Neural cell (in vitro differentiated cells): ENCODE results near the gene TRIP6. TPM values are rescaled to one million over a fixed set of nuclear protein-coding genes. Genes with fewer than 3 reads are reported as not detected.

Experiments used
- H2AFZ ChIP-seq: fragments of 200-600, 300-800 bp; sonication (generic), shearing (Covaris generic); 2 replicates; pipeline ENCODE4 v1.6.0; 2014; ENCODE audit warnings: low read depth, mild to moderate bottlenecking, antibody characterized with exemption, low read length, moderate library complexity
- H3F3A ChIP-seq: fragments of 200-600 bp; shearing (Covaris generic); 2 replicates; pipeline ENCODE4 v1.6.1; 2016; ENCODE audit warnings: mild to moderate bottlenecking, moderate library complexity, mixed read lengths, antibody characterized with exemption, low read length; ENCODE audit not compliant: insufficient read depth, poor library complexity, severe bottlenecking
- H3K27ac ChIP-seq: fragments of 200-600, 300-800 bp; sonication (generic), shearing (Covaris generic); 2 replicates; pipeline ENCODE4 v1.5.1; 2014; ENCODE audit warnings: mild to moderate bottlenecking, low read length, moderate library complexity
- H3K27me3 ChIP-seq: fragments of 300-800, 200-600 bp; sonication (generic), shearing (Covaris generic); 2 replicates; pipeline ENCODE4 v1.6.0; 2014; ENCODE audit warnings: mild to moderate bottlenecking, low read depth, low read length, moderate library complexity; ENCODE audit not compliant: insufficient read depth
- H3K36me3 ChIP-seq: fragments of 300-800, 200-600 bp; sonication (generic), shearing (Covaris generic); 2 replicates; pipeline ENCODE4 v1.5.1; 2014; ENCODE audit warnings: mild to moderate bottlenecking, antibody characterized with exemption, low read length, moderate library complexity; ENCODE audit not compliant: insufficient read depth
- H3K4me2 ChIP-seq: fragments of 300-800, 200-600 bp; sonication (generic), shearing (Covaris generic); 2 replicates; pipeline ENCODE4 v1.6.0; 2014; ENCODE audit warnings: mild to moderate bottlenecking, low read length
- H3K4me3 ChIP-seq: fragments of 300-800, 200-600 bp; sonication (generic), shearing (Covaris generic); 2 replicates; pipeline ENCODE4 v1.5.1; 2014; ENCODE audit warnings: mild to moderate bottlenecking, low read length, moderate library complexity
- H3K79me2 ChIP-seq: fragments of 200-600 bp; shearing (Covaris generic); replicated peaks from 2 replicates; pipeline ENCODE4 v1.6.0; 2014; ENCODE audit warnings: mild to moderate bottlenecking, low read length, moderate library complexity; ENCODE audit not compliant: insufficient read depth
- H3K9ac ChIP-seq: fragments of 300-800, 200-600 bp; sonication (generic), shearing (Covaris generic); 2 replicates; pipeline ENCODE4 v1.6.1; 2016; ENCODE audit warnings: mild to moderate bottlenecking, low read length, mixed read lengths
- H3K9me2 ChIP-seq: fragments of 200-600 bp; shearing (Covaris generic); 2 replicates; pipeline ENCODE4 v1.6.1; 2016; ENCODE audit warnings: mild to moderate bottlenecking, low read length, mixed read lengths; ENCODE audit not compliant: insufficient read depth
- H3K9me3 ChIP-seq: fragments of 200-600, 300-800 bp; sonication (generic), shearing (Covaris generic); 2 replicates; pipeline ENCODE4 v1.6.1; 2016; ENCODE audit warnings: mild to moderate bottlenecking, mixed run types, low read length, moderate library complexity, mixed read lengths
- H4K20me1 ChIP-seq: fragments of 200-600 bp; shearing (Covaris generic); 2 replicates; pipeline ENCODE4 v1.6.1; 2016; ENCODE audit warnings: mild to moderate bottlenecking, mixed run types; ENCODE audit not compliant: insufficient read depth
- EP300 ChIP-seq: fragments of 450-650 bp; conservative IDR thresholded peaks from 2 replicates; pipeline ENCODE4 v1.6.1; 2014; ENCODE audit warnings: antibody characterized with exemption, mild to moderate bottlenecking, moderate library complexity; ENCODE audit not compliant: poor library complexity, severe bottlenecking
- EZH2 ChIP-seq: fragments of 200-600, 300-800 bp; shearing (Covaris generic), sonication (generic); IDR thresholded peaks from 2 replicates; pipeline ENCODE4 v1.6.1; 2014; ENCODE audit warnings: antibody characterized with exemption, low read length, borderline replicate concordance, mild to moderate bottlenecking; ENCODE audit not compliant: insufficient read depth, poor library complexity, severe bottlenecking
- MXI1 ChIP-seq: fragments of 450-650 bp; conservative IDR thresholded peaks from 2 replicates; pipeline ENCODE4 v1.6.1; 2014; ENCODE audit warnings: antibody characterized with exemption, mild to moderate bottlenecking; ENCODE audit not compliant: poor library complexity, severe bottlenecking
- POLR2AphosphoS5 ChIP-seq: IDR thresholded peaks from 2 replicates; pipeline ENCODE4 v1.6.1; 2012
- RAD21 ChIP-seq: fragments of 450-650 bp; conservative IDR thresholded peaks from 2 replicates; pipeline ENCODE4 v1.6.1; 2014; ENCODE audit warnings: antibody characterized with exemption, mild to moderate bottlenecking, moderate library complexity
- SMC3 ChIP-seq: fragments of 450-650 bp; conservative IDR thresholded peaks from 2 replicates; pipeline ENCODE4 v1.6.1; 2014; ENCODE audit warnings: antibody characterized with exemption, mild to moderate bottlenecking, moderate library complexity; ENCODE audit not compliant: poor library complexity
- TAF1 ChIP-seq: IDR thresholded peaks from 2 replicates; pipeline ENCODE4 v1.6.1; 2012; ENCODE audit warnings: low read depth
- polyA plus RNA-seq: library from polyadenylated mRNA; depleted of rRNA; stranded (reverse); fragments of >200 nt; gene quantifications from 2 replicates; pipeline ENCODE4 v1.2.3, GENCODE V29; 2014
- TF ChIP-seq, protein P1 (sequence below): IDR thresholded peaks from 2 replicates; pipeline ENCODE4 v1.6.1; 2012; ENCODE audit warnings: borderline replicate concordance
- TF ChIP-seq, protein P2 (sequence below): fragments of 450-650 bp; IDR thresholded peaks from 2 replicates; pipeline ENCODE4 v1.5.1; 2014; ENCODE audit warnings: antibody characterized with exemption, mild to moderate bottlenecking, moderate library complexity; ENCODE audit not compliant: poor library complexity, severe bottlenecking

Gene TRIP6
- polyA plus RNA-seq, 1 donor from 2014 or later, result 2.1 TPM

DNA sequence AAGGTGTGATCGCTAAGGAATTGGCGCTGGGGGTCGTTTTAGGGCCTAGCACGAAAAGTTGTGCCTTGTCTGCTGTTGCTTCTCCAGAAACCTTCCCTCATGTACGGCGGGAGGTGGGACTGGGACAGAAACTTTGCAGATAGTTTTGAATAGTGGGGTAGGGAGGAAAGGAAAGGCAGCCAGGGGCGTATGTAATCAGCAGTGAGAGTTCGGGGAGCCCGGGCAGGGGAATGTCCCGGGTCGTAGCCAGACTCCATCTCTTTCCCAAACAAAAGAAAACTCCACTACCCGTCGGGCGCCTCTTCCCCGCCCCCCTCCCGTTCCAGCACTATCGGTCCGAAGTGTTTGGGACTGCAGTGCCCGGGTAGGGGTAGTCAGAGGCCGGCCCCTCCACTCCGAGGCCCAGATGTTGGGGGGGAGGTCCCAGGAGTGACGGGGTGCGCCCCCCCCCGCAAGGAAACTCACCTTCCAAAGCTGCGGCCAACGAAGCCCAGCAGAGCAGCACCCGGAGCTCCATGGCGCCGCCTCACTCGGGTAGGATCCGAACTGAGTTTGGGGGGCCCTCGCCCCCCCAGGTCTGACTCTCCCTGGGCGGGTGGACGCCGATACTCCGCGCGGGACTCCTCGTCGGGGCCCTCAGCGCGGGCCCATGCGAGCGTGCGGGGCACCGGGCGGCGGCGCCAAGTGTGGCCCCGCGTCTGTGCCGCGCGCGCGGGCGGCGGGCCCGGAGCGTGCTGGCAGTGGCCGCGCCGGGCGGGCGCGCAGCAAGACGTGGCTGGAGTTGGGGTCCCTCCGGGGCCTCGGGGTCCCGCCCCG, 40.5 kb upstream of the TRIP6 start:
- no peaks in the 10 kb centered on the region for H3K79me2 ChIP-seq
- no peaks in the 10 kb centered on the region for H4K20me1 ChIP-seq
- H3K27ac ChIP-seq, result no peak overlapping the region
- H3K9me3 ChIP-seq, result no peaks in the 10 kb centered on the region
- no peak overlapping the region for H3K9ac ChIP-seq
- peaks cover 27% of the 10 kb centered on the region for H3K27me3 ChIP-seq
- H2AFZ ChIP-seq, result no peak overlapping the region
- H3K4me2 ChIP-seq, result no peak overlapping the region
- H3F3A ChIP-seq, result no peaks in the 10 kb centered on the region
- no peak for TF ChIP-seq POLR2AphosphoS5
- H3K36me3 ChIP-seq, result no peaks in the 10 kb centered on the region
- no peaks in the 10 kb centered on the region for H3K9me2 ChIP-seq
- peak overlapping the region; percentile 39 for H3K4me3 ChIP-seq

DNA sequence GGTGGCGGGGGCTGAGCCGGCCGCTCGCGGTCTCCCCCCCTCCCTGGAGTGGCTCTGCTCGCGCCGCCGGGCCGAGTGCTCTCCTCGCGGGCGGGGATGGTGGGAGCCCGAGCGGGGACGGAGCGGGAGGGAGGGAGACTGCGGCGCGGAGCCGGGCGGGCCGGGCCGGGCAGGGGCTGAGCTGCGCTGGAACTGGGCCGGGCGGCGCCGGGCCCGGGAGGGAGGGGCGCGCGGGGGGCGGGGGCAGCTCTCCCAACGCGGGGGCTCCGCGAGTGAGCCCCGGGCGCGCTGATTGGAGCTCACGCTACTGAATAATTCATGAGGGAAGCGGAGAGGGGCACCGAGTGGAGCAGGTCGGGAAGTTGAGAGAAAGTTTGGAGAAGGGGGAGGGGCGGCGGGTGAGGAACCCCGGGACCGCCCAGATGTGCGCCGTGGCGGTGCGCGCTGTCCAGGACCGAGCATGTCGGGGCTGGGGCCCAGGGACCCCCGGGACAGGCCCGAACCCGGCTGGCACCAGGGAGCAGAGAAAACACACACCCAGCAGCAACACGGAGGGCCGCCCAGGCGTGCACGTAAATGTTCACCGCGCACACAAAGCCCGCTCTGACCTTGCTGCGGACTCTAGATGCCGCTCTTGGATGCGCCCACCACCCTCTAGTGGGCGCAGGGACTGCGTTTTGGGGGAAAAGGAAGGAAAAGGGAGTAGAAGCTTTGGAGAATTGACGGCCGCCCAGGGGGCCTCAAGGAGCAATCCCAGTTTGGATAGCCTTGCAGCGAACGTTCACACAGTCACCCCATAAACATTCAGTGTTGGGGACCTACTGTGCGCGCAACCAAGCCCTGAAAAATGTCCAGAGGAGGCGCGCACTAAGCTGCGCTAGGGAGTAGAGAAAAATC, 39.6 kb upstream of the TRIP6 start, which contains the start of gene EPHB4:
TSS of gene EPHB4 (minus strand) at position 194 of the 897 bp plus-strand sequence. CDS start 493 bp downstream, outside the sequence.
- Histone ChIP-seq H3K27ac (no peak within 1 kb of the TSS), H3K27me3 (peaks cover 27% of the 10 kb centered on the region), H3K79me2 (no peaks in the 10 kb centered on the region), H3K36me3 (no peaks in the 10 kb centered on the region), H3K9me3 (no peaks in the 10 kb centered on the region), H3K4me3 (peak within 1 kb of the TSS; percentile 67), H3K4me2 (no peak within 1 kb of the TSS), H4K20me1 (no peaks in the 10 kb centered on the region), H3K9me2 (no peaks in the 10 kb centered on the region), H3F3A (no peaks in the 10 kb centered on the region), H2AFZ (no peak within 1 kb of the TSS), H3K9ac (peak within 1 kb of the TSS; percentile 16)
- TF ChIP-seq RAD21 (peak; percentile 19), SMC3 (peak; percentile 21), MXI1 (no peak), TAF1 (no peak), EP300 (no peak), EZH2 (peak; percentile 42), POLR2AphosphoS5 (no peak)
- TF ChIP-seq, protein P1, sequence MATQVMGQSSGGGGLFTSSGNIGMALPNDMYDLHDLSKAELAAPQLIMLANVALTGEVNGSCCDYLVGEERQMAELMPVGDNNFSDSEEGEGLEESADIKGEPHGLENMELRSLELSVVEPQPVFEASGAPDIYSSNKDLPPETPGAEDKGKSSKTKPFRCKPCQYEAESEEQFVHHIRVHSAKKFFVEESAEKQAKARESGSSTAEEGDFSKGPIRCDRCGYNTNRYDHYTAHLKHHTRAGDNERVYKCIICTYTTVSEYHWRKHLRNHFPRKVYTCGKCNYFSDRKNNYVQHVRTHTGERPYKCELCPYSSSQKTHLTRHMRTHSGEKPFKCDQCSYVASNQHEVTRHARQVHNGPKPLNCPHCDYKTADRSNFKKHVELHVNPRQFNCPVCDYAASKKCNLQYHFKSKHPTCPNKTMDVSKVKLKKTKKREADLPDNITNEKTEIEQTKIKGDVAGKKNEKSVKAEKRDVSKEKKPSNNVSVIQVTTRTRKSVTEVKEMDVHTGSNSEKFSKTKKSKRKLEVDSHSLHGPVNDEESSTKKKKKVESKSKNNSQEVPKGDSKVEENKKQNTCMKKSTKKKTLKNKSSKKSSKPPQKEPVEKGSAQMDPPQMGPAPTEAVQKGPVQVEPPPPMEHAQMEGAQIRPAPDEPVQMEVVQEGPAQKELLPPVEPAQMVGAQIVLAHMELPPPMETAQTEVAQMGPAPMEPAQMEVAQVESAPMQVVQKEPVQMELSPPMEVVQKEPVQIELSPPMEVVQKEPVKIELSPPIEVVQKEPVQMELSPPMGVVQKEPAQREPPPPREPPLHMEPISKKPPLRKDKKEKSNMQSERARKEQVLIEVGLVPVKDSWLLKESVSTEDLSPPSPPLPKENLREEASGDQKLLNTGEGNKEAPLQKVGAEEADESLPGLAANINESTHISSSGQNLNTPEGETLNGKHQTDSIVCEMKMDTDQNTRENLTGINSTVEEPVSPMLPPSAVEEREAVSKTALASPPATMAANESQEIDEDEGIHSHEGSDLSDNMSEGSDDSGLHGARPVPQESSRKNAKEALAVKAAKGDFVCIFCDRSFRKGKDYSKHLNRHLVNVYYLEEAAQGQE, result no peak
- TF ChIP-seq, protein P2, sequence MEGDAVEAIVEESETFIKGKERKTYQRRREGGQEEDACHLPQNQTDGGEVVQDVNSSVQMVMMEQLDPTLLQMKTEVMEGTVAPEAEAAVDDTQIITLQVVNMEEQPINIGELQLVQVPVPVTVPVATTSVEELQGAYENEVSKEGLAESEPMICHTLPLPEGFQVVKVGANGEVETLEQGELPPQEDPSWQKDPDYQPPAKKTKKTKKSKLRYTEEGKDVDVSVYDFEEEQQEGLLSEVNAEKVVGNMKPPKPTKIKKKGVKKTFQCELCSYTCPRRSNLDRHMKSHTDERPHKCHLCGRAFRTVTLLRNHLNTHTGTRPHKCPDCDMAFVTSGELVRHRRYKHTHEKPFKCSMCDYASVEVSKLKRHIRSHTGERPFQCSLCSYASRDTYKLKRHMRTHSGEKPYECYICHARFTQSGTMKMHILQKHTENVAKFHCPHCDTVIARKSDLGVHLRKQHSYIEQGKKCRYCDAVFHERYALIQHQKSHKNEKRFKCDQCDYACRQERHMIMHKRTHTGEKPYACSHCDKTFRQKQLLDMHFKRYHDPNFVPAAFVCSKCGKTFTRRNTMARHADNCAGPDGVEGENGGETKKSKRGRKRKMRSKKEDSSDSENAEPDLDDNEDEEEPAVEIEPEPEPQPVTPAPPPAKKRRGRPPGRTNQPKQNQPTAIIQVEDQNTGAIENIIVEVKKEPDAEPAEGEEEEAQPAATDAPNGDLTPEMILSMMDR, result peak; percentile 58
